COR-L47 (cell line): Measurements from ENCODE around the gene SYP.
"Not testable (repeated sequence)": the region's sequence is repeated elsewhere in the genome, so short reads cannot be mapped to it uniquely, and the experiment has no call there.

Experiments used
- DNase-seq: peaks from one replicate; lab custom pipeline; 2025; lab: John Stamatoyannopoulos, UW

The SYP gene

DNA sequence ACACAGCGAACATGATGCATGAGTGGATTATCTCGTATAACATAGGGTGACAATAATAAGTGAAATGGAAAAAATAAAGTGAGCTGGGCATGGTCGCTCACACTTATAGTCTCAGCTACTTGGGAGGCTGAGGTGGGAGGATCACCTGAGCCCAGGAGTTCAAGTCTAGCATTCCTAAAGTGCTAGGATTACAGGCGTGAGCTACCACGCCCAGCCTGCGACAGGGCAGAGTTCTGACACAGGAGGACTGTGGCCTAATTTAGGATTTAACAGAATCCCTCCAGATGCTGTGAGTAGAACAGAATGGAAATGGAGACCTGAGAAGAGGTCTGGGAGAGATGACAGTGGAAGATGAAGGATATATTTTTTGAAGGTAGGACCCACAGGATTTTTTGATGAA, 10.4 kb downstream of the SYP start:
- no peak for DNase-seq

DNA sequence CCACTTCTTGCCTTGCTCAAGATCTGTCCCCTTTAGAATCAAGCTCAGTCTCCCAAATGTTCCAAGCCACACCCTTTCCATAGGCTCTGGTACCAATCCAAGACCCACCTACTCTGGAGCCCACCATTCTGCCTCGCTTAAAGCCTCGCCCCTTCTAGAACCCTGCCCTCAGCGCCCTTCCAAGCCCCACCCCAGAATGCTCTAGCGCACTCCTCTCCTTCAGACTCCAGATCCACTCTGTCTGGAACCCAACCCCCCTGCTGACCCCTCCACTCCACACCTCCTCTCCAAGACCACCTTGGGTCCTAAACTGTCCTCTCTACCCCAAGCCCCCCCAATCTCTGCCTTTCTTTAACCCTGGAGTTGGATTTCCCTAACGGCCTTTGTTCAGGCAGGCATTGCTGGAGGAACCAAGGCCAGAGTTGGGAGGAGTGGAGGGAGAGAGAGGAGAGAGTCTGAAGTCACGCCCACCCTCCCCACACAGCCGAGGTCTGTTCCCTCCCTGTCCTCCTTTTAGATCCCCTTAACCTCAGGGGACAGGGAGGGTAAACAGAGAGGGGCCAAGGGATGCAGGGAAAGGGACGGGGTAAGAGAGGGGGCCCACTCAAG, 11.4 kb downstream of the SYP start:
- DNase-seq = no peak

DNA sequence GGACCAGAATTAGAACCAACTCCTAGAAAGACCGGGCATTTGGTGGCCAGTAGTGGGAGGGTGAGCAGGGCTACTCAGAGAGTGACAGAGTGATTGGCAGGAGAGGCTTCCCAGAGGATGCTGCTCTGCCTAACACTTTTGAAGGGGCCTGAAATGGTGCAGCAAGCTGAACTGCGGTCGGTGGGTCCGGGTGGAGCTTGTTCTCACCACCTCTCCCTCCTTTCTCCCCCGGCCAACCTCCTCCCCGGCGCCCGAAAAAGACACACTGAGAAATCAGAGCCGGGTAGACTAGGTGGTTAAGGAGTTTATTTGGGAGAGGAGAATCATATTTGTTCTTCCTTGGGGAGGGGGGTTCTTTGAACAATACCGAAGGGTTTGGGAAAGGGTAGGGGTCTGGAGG, 12.5 kb downstream of the SYP start:
- no peak for DNase-seq

DNA sequence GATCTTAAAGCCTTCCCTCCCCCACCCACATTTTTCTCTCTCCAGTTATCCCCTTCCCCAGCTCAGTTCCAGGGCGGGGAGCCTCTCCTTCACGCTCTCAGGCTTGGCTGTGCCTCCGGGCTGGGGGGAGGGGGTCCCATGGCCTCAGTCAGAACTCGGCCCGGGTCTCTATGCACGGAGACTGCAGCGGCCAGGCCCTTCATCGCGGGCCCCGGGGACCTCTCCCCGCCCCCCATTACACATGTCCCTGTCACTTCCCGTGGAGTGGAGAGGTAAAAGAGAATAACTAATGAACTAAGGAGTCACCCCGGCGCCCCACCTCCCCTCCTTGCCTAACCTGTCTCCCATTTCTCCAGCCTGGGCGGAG, 13.0 kb downstream of the SYP start:
- no peak for DNase-seq

DNA sequence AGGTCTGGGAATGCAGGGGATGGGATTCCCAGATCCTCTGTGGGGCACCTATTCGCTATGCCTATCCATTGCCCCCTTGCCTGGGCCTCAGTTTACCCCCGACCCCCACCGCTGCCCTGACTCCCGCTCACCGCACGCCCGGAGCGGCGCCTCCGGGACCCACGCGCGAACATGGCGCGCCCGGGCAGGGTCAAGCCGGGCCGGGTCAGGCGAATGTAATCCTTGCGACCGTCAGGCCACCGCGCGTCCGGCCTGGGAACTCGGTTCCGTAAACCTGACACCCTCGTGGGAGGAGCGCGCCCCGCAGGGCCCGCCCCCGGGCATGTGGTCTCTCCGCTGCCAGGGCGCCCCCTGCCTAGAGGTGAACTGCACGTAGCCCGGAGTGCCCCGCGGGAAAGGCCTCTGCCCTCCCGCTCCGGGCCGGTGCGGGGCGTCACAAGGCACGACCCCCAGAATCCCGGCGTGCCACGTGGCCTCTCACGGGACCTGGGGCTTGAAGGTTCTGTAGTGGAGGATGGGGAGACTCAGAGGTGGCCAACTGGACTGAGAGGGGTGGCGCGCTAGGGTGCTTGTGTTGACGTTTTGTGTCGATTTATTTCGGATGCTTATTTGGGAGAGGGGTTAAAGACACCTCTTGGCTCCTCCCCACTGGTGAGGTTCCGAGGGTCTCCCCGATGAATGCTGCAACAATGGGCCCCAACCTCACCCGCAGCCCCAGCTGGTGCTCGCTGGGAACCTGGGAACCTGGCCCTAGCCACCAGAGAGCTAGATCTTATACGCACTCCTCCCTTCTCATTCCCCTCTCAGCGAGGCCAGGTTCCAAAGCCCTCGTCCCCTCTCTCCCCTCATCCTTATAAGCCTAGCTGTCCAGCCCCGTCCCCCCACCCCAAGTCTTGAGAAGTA, 13.6 kb downstream of the SYP start, which contains the start of gene PRICKLE3:
PRICKLE3 (minus strand) TSS at position 249 of the 903 bp plus-strand sequence; CDS start at position 173, 76 bp downstream.
- DNase-seq = peak; percentile 15

DNA sequence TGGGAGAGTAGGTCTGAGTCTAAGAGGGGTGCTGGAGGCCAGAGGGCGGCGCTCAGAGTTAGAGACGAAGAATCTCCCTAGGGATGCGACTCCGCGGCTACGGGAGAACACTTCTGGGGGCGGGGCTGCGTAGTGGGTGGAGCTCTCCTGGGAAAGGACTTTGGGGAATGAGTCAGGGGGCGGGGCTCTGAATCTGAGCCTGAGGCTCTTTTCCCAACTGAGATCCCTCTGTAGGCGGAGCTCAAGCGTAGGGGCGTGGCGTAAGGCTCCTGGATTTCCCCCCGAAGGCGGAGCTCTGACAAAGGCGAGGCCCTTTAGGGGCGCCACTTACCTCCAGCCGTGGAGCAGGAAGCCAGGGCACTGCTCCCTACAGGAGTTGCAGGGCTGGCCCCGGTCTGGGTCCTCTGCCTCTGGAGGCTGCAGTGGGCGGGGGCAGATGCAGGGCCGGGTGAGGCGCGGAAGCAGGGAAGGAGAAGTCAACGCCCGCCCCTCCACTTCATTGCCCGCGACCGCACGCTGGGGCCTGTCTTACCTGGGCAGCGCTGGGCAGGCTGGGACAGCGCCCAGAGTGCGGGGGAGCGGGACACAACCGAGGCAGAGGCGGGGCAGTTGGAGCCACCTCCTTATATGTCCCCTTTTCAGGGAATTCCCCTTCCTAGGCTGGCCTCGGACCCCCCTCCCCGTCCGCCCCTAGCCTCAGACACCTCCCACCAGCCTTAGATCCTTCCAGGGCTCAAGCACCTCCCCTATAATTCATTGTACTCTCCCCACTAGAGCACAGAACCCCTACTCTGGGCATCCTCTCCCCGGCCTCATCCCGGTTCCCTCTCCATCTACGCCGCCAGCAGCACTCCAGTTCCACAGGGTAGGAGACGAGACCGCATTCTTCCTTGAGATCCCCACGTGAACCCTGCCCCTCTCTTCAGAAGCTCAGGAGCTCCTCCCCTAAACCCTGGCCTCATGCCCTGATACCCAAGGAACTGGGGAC, 15.4 kb downstream of the SYP start:
- peak; percentile 86 for DNase-seq

DNA sequence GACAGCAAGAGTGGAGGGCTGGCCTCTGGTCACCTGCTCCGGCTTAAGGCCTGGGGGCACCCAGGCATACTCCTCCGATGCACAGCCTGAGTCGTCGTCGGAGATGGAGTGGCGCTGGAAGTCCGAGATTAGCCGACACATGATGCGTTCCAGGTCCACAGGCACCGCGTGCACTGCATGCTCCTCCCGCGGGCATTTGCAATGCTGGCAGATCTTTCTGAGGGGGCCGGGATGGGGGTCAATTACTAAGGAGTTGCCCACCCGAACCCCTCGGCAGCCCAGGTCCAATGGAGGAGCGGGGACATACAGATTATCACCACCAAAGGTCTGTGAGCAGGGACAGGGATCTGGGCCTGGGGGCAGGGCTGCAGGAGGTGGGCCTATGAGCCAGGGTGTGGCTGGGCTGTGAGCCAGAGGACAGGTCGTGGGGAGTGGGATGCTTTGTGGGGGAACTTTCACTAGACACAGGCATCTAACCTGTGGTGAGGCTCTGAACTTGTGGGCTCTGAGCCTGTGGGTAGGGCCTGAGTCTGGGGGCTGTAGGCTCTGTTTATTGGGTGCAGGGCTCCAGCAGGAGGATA, 16.2 kb downstream of the SYP start:
- no peak for DNase-seq

DNA sequence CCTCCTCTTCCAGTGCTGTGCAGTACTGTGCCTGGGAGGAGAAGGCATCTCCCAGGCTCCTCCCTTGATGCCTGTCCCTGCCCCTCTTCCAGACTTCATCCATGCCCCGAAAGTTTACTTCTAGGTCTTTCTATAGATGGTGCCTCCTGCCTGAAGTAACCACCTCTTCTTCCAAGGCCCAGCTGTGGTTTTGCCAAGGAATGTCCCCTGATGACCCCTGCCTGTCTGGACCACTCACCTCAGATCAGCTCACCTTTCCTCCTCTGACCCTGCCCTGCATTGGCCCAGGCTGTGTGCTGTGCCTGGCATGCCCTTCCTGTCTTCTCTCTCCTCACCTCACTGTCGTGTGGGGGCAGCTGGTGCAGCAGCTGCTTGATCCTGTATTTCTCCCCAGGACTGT, 20.6 kb downstream of the SYP start:
- no peak for DNase-seq

DNA sequence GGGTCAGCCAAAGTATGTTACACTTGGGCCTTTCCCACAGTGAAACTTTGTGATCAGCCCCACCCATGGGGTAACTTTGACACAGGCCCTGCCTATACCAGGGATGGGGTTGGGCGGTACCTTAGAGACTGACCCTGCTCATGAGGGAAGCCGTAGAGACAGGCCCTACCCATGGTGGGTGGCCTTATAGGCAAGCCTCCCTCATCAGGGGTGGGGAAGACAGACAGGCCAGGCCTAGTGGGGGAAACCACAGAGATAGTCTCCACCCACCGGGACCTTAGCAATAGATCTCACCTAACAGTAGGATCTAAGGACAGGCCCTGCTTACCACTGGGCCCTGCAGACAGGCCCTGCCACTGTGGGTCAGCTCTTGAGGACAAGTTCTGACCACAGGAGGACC, 21.5 kb downstream of the SYP start:
- DNase-seq = no peak

DNA sequence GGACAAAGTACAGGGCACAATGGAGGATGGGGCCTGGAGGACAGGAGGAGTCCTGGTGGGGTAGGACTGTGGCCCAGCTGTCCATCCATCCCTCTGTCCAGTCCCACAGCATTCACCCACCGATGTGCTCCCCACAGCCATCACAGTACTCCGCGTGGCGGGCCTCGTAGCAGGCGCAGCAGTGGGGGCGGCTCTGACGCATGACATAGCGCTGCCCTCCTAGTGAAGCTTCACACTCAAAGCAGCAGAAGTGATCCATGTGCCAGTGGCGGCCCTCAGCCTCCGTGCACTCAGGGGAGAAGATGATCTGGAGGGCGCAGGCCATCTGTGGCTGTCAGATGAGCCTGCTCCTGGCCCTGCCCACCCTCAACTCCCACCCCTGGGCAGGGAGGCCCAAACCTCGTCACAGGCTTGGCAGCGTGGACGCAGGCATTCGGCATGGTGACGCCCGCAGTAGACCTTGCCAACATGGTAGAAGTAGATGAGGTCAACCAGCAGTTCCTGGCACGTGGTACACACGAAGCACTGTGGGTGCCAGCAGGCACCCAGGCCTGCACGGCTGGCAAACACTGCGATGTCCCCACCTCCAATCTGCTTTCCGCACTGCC, 22.0 kb downstream of the SYP start:
- no peak for DNase-seq

DNA sequence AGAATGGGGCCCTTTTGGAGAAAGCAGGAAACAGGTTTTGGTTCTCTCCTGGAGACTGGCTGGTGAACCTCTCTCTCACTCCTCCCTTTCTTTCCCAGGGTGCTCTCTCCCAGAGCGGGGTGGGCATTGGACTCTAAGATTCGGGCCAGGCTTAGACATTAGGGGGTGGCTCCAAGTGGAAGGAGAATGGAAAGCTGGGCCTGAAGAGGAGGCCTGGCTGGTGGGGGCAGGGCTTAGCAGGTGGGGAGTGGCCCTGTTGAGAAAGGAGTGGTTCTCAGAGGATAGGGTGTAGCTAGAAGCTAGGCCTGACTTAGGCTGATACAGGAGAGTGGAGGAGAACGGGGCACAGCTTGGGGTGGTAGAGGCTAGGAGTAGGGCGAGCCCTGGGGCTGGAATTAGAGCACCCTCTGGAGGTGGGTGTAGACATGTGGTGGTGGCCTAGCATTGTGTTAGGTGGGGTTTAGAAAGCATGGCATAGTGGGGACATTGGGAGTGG, 22.6 kb downstream of the SYP start:
- no peak for DNase-seq

DNA sequence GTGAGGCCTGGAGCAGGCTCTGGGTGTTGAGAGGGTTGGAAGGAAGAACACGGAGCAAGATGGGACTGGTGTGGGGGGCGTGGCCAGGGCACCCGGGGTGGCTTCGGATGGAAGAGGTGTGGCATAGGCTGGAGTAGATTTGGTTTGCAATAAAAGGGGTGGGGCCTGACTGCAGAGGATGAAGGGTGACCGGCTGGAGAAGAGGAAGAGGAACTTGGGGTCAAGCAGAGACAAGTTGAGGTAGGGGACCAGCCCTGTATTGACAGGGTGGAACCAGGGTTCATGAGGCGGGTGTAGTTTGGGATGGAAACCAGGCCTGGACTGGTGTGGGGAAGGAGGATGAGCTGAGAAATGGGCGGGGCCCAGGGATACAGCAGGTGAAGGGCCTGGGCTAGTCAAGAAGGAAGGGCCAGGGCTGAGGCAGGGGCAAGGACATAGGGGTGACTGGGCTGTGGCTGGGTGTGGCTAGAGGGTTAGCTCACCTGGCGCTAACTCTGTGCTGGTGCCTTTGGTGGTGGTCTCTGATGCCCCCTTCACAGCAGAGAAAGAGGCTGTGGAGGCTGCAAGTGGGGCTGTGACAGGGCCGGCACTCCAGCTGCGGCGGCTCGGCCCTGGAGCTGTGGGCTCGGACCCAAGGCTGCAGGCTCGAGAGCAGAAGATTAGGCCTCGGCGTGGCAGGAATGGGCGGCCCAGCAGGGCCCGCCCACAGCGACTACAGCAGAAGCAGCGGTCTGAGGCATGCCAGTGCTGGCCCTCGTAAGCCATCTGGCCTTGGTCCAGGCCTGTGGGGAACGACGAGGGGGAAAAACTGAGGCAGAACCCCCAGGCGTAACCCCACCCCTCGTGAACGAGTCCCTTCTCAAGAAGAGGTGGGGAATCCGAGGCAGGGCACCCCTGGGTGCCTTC, 23.3 kb downstream of the SYP start:
- no peak for DNase-seq

DNA sequence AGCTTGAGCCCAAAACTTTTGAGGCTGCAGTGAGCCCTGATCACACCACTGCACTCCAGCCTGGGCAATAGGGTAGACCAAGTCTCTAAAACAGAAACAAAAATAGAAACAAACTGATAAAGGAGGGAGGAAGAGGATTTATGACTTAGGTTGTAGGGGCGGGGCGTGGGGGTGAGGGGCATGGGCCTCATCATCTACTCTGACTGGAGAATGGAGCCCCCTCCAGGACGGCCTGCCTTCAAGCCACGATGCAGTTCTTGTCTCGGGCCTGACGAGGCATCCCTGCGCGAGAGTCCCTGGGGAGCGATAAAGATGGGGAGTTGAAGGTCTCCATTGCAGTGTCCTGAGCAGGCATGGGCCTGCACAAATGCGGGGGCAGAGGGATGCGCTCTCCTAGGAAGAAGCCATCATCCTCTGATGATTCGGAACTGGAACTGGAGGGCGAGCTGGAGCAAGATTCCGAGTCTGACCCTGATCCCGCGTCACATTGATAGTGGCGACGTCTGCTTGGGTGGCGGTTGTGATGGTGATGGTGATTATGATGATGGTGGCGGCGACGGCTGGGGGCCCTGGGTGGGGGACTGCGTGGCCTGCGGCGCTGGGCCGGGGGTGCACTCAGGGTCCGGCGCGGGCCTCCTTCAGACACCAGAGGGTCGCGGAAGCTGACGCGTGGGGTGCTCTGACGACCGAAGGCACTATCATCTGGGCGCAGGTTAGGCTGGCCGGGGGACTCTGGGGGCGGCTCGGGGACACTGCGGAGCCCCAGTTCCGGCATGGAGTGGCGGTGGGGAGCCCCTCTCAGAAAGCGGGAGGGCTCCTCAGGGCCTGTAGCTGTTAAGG, 24.3 kb downstream of the SYP start:
- no peak for DNase-seq

DNA sequence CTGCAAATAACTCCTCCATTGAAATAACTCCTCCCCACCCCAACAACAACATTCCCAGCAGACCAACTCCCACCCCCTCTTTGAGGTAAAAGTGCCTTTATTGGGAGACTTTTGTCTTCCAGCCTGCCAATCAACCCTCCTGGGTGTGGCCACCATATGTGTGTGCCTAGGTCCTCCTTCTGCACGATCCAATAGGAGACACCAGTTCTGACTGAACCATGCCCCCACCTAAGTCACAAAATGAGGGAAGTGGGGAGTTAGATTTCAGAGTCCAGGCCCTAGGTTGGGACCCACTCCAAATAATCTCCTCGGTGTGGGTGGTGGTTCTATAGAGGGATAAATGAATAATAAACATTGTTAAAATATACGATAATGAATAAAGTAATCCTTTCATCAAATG, 25.3 kb downstream of the SYP start:
- DNase-seq = no peak

DNA sequence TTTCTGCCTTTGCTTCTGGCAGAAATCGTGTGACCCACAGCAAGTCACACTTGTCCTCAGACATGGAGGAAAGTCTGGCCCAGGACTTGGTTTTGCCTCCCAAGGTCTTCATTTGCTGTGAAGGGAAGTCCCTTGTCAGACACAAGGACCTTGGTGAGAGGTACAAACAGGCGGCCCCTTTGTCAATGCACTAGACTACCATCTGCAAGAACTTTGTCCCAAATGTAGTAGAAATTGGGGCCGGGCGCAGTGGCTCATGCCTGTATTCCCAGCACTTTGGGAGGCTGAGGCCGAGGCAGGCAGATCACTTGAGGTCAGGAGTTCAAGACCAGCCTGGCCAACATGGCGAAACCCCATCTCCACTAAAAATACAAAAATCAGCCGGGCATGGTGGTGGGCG, 26.4 kb downstream of the SYP start:
- DNase-seq = not testable (repeated sequence)

DNA sequence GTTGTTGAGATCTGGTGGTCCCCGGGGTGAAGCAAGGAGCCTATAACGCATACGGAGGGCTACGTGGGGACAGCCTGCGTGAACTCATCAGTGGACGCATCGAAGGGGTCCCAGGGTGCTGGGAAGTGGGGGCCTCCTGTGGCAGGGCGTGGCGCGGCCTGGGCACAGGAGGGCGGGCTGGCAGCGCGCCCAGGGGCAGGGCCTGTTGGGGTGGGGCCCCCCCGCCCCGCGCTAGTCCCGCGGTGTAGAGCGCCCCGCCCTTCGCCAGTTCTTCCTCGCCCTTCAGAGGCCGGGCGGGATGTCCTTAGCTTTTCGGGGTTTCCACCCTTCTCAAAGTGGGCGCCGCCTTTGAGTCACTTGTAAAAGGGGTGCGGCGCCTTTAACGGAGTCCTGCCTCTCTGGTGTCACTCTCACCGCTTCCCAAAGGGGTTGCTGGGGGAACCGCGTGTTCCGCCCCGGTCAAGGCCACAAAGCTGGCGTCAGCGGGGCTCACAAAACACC, 27.7 kb downstream of the SYP start:
- peak; percentile 66 for DNase-seq

DNA sequence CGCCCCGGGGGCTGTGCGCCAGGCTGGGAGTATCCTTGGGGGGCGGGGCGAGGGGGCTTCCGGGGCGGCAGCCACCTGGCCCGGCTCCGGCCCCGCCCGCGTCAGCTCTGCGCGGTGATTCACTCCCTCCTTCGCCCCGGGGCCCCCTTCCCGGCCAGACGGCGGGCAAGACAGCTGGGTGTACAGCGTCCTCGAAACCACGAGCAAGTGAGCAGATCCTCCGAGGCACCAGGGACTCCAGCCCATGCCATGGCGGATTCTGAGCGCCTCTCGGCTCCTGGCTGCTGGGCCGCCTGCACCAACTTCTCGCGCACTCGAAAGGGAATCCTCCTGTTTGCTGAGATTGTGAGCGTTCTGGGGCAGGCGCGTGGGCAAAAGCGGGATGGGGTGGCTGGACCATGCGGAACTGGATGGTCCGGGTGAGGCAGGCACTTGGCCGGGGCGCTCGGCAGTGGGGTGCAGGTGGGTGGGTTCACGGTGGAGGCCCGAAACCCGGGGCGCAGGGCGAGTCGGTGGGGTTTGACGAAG, 28.2 kb downstream of the SYP start, which contains the start of gene PLP2:
PLP2 (plus strand) TSS at position 147 of the 528 bp plus-strand sequence; CDS start at position 250, 103 bp downstream.
- peak; percentile 35 for DNase-seq

DNA sequence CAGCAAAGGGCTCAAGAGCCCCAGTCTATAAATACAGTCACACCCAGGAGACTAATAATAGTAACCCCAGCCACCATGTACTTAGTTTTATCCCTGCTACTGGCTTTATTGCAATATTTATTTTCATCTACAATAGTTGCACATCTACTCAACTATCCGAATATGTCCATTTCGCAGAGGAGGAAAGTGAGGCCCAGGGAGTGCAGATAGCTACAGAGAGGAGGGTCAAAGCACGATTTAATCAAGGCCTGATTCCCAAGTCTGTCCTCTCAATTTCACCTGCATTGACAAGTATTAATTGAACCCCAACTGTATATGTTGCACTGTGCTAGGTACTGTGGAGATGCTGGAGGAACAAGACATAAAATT, 32.3 kb downstream of the SYP start:
- DNase-seq = no peak
